Mammary epithelial cell (primary cell): ENCODE data around the gene ATXN10.

Source experiments
- EZH2 ChIP-seq: IDR thresholded peaks from 2 replicates; pipeline ENCODE4 v1.6.1; 2012; ENCODE audit warnings: low read length, inconsistent platforms, borderline replicate concordance
- TF ChIP-seq, protein P1 (sequence below), 2 donors: IDR thresholded peaks in 1 of 2; conservative IDR thresholded peaks in 1 of 2; 2 replicates each; pipeline ENCODE4 v1.5.1; 2011 to 2012; ENCODE audit warnings: inconsistent platforms in 2 of 2, low read length in 2 of 2, mild to moderate bottlenecking in 2 of 2, control low read depth in 1 of 2, low read depth in 1 of 2; ENCODE audit not compliant: insufficient read depth in 1 of 2; ENCODE audit errors: extremely low read depth in 1 of 2

DNA sequence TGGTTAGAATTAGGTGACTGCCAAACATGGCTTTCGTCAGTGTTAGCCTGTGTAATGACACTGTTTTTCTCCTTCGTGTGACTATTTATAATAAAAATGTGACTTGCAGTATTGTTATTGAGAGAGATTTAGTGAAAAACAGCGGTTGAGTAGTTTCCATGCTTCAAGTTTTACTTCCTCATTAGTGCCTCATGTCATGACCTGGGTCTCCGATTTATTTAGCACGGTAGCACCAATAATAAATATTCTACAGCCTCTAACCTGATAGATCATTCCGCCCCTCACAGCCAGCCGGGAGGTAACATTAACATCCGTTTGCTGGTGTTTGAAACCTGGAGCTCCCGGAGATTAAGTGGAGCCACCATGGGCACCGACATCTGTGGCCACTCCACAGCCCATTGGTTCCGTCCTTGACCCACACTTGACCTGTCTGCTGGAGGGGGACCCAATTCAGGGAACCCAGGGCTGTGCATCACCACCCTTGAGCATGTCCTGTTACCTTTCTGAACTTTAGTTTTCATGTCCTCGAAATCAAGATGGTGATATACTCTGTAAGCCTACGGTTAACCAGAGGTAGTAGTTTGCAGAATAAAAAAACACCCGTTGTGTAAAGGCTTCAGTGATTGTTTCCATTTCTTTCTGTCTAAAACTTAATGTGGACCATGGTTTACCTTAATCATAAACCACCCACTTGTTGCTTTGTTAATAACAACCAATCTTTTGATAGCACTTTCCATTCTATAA is 104.1 kb downstream of the ATXN10 start:
- TF ChIP-seq, protein P1, sequence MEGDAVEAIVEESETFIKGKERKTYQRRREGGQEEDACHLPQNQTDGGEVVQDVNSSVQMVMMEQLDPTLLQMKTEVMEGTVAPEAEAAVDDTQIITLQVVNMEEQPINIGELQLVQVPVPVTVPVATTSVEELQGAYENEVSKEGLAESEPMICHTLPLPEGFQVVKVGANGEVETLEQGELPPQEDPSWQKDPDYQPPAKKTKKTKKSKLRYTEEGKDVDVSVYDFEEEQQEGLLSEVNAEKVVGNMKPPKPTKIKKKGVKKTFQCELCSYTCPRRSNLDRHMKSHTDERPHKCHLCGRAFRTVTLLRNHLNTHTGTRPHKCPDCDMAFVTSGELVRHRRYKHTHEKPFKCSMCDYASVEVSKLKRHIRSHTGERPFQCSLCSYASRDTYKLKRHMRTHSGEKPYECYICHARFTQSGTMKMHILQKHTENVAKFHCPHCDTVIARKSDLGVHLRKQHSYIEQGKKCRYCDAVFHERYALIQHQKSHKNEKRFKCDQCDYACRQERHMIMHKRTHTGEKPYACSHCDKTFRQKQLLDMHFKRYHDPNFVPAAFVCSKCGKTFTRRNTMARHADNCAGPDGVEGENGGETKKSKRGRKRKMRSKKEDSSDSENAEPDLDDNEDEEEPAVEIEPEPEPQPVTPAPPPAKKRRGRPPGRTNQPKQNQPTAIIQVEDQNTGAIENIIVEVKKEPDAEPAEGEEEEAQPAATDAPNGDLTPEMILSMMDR (conservative IDR thresholded peaks at IDR 0.05 in 1 of 2, IDR thresholded peaks at IDR 0.05 in 1 of 2; ENCODE audit: extremely low read depth in 1 of 2, insufficient read depth in 1 of 2, low read depth in 1 of 2, low read length in 2 of 2): no peak
- no peak for TF ChIP-seq EZH2
